GM19238 (cell line): Measurements from ENCODE around the gene HNRNPR.

Experiments used
- DNase-seq: peaks from one replicate; pipeline ENCODE4 v3.0.0; 2011; ENCODE audit warnings: low spot score; ENCODE audit not compliant: insufficient read length

HNRNPR gene

DNA sequence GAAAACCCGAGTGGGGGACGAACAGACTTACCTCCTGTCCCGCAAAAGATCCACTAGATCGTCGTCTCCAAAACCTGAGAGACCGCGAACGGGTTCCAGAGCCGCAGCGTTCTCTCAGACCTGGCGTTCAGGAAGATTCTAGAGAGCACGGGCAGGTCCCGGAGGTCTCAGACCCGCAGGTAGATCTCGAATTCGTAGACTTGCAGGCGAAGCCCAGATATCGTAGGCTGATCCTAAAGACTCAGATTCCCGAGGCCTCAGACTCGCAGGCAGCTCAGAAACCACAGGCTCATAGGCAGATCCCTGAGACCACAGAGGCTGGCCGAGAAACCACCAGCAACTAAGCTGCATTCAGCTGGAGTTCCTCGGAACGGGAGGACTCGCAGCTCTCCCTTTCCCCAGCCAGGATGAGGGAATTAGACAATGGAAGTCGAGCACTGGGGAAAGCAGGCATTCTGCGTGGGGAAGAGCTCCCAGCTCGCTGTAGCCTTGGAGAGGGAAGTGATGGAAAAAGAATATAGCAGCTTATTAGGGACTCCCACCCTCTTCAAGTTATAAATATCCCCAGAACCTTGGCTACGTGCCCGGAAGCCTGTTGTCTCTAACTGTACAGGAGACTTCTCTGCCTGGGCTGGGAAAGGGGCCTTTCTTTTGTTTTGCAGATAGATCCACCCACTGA lies 25.4 kb upstream of the HNRNPR start, which contains the start of gene ZNF436:
Gene ZNF436, minus strand, starts transcription at position 502 of the 679 bp plus-strand sequence. CDS start 1,831 bp downstream, outside the sequence.
- no peak for DNase-seq

DNA sequence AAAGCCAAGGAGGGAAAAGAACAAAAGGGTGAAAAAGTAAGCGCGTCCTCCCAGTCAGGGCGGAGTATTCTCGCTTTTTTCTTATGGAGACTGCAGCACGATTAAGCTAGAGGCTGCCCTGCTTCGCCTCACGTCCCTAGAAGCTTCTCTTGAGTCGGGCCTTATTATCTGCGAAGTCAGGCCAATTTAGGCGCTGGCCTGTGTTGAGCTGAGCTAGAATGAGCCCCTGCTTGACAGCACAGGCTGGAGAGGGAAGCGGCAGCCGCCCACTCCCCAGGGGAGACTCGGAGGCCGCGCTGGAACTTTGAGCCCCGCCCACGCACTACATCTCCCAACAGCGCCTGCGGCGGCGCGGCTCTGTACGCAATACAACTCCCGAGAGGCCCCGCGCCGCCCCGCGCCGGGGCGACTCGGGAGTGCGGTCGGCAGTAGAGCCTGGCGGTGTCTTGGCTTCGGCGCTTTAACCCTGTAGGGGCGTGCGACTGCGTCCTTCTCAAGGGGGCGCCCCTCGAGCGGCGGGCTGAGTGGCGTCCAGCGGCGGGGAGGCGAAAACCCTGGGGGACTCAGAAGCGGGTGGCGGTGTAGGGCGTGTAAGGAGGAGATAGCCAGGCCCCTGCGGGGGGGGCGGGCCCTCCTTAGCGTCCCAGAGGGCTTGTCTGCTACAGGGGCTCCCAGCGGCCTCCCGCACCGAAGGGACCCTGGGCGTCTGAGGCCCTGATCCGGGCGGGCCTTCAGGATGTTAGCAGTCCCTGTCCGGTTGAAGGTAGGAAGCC lies 24.7 kb upstream of the HNRNPR start:
- DNase-seq, result peak; percentile 73

- peak; percentile 97 for DNase-seq
Observed at GRCh38 chr1:23367791-23368561, 23.9 kb upstream of the HNRNPR start.

DNA sequence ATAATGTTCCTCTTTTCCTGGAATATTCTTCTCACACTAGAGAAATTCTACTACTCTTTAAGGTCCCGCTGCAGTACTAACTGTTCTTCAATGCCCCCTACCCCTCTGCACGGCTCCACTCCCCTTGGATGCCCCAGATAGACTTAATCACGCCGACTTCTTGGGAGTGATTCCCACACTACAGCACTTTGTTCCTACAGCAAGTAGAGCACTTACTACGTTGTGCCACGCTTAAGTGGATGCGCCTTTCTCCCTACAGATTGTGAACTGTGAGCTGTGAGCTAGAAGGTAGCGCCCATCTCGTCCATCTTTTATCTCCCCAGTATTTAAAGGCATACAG lies 23.3 kb upstream of the HNRNPR start:
- DNase-seq, result no peak

- DNase-seq, result no peak
Observed at GRCh38 chr1:23366598-23366997, 22.5 kb upstream of the HNRNPR start.

GRCh38 chr1:23366146-23366545 lies 22.1 kb upstream of the HNRNPR start:
- DNase-seq, result no peak

DNA sequence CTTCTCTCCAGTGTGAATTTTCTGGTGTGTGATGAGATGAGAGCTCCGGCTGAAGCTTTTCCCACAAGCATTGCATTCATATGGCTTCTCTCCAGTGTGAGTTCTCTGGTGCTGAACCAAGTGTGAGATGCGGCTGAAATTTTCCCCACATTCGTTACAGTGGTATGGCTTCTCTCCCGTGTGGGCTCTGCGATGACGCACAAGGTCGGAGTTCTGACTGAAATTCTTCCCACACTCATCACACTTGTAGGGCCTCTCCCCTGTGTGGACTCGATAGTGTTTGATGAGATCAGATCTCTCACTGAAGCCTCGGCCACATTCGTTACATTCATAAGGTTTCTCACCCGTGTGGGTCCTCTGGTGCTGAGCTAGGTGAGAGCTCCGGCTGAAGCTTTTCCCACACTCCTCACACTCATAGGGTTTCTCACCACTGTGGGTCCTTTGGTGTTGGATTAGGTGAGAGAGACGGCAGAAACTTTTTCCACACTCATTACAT lies 18.2 kb upstream of the HNRNPR start:
- no peak for DNase-seq

- DNase-seq, result no peak
Observed at GRCh38 chr1:23358310-23358875, 14.3 kb upstream of the HNRNPR start.

DNA sequence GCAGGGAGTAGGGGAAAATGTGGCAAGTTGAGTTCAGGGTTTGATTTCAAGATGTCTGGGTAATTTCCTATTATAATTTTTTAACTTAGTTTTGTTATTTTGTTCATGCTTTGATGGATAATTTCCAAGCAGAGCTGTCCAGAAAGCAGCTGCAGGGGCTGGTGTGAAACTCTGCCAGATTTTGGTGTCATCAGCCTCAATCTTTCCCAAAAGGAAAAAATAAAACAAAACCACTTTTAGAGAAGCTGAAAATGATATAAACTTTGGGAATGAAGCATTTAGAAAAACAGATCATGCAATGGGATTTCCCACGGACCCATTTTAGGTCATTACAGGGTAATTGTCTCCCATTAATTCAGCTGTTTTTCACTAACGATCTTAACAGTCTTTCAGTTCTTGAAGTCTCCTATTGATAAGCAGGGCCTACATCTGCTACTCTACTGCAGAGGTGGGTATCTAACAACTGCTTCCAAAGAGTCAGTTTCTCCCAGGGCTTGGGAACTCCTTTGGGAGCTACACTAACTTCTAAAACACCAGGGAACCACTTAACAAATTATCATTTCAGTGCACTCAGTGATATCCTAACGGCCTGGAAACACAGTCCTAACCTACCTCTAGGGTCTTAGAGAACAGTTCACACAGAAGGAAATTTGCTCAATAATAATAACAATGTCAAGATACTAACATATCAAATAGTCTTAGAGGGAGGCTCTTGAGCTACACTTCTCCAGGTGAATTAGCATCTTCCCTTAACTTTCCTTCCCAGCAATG lies 13.2 kb upstream of the HNRNPR start:
- no peak for DNase-seq

- DNase-seq, result no peak
Observed at GRCh38 chr1:23356471-23357137, 12.5 kb upstream of the HNRNPR start.

- no peak for DNase-seq
Observed at GRCh38 chr1:23354245-23354644, 10.2 kb upstream of the HNRNPR start.

- DNase-seq, result no peak
Observed at GRCh38 chr1:23352096-23352695, 8.1 kb upstream of the HNRNPR start.

DNA sequence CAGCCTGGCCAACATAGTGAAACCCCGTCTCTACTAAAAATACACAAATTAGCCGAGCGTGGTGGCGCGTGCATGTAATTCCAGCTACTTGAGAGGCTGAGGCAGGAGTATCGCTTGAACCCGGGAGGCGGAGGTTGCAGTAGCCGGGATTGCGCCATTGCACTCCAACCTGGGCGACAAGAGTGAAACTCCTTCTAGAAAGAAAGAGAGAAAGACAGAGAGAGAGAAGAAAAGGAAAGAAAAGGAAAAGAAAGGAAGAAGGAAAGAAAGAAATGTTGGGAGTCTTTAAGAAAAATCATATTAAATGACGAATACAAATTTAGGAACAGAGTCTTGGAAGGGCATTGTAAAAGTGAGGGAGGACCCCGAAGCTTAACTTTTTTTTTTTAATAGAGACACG lies 1.8 kb upstream of the HNRNPR start:
- DNase-seq, result no peak

DNA sequence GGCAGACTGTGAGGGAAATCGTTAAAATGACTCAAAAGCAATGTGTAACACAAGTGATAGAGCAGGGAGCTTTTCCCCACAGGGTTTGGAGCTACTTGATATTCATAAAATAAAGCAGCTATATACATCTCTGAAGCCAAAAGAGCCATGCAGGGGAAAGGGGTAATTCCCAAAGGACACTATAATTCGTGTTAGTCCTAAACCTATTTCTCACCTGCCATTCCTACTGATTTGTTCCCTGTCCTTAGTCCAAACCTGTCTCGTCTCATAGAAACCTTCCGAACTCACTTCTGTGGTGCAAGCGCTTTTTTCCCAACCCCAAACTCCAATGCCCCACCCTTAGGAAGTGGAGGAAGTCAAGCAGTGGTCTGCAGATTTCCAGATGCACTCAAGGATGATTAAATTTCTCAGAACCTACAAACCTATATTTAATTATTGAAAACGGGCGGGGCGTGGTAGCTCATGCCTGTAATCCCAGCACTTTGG lies 946 bp upstream of the HNRNPR start:
- no peak for DNase-seq

DNA sequence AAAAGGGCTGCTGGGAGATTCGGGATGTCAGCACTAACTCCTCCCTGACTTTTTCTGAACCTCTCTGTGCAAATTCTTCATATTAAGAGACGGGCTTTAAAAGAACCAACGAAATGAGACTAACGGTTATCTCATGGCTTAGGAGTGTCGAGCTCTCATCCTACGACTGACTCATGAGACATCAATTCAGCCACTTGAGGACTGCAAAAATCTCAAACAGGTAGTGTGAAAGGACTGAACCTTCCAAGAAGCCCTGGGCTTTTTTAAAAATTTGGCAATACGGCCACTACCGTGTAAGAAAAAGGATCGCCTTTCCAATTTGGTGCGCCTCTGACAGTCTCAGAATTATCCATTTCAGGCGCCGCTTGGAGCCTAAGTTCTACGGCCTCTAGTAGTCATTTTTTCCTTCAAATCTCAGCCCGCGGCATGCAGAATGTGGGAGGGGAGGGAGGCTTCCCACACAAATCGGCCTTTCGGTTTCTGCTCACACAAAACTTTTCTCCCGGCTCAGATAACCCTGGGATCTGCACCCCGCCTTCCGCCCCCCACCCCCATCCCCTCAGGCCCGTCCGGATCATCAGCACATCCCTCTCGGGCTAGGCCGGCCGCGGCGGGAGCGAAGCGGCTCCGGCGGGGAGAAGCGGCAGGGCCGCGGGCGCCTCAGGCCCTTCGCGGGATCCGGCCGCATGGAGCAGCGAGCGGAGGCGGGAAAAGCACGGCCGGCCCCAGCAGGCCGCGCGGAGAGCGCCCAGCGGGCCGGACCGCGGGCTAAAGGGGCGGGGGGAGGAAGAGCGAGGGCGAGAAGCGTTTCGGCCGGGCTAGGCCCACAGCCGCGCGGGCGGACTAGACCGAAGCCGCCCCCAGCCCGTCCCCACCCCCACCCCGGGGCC lies 618 bp downstream of the HNRNPR start:
- DNase-seq, result peak; percentile 5

DNA sequence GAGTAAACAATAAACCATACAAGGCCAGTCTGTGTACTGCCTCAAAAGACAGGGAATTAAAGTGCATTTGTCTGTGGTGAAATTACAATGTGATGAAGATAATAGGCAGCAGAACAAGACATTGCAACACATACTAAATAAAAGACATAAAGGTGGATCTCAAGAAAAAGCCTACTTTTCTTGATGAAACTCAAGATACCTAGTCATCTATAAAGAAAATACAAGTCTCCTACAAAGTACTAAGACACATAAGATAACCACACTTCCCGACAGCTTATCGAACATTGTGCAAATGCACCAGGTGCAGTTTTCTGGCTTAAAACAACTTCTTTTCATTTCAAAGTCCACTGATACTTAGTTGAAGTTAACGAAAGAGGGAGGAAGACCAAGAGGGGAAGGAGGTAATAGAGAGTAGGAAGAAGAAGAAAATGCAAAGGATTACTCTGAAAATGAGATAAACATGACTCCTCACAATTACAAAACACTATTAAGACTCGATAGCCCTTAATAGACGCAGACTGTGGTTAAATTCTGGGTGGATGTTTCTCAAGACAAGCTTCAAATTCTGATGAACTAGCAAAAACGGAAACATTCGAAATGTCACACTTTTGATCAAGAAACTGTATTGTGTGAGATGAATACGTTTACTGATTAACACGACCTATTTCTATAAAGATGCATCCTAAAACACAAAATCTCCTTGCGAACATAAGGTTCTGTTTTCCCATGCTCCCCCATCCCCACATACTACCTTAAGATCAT lies 2.0 kb downstream of the HNRNPR start:
- no peak for DNase-seq

GRCh38 chr1:23339632-23340031 lies 4.5 kb downstream of the HNRNPR start:
- no peak for DNase-seq

DNA sequence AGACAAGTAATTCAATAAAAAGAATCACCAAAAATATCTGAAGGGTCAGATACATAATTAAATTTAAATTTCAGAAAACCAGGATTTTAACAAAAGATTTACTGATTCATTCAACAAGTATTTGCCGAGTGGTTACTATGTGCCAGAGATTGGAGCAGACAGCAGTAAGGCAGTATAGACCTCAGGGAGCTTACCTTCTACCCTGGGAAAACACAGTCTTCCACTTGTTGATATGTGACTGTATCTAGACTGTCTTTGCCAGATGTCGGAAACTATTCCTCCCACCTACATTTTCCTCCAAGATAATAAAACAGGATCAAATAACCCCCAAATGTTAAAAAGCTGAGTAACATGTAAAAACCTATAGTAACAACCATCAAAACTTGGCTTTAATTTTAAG lies 6.2 kb downstream of the HNRNPR start:
- no peak for DNase-seq
